ENCODE results near the gene SHISA9. TPM values are rescaled to one million over a fixed set of nuclear protein-coding genes. Genes with fewer than 3 reads are reported as not detected.

The SHISA9 gene
- total RNA-seq, 1 donor from 2014 or later = 3.0 TPM

DNA sequence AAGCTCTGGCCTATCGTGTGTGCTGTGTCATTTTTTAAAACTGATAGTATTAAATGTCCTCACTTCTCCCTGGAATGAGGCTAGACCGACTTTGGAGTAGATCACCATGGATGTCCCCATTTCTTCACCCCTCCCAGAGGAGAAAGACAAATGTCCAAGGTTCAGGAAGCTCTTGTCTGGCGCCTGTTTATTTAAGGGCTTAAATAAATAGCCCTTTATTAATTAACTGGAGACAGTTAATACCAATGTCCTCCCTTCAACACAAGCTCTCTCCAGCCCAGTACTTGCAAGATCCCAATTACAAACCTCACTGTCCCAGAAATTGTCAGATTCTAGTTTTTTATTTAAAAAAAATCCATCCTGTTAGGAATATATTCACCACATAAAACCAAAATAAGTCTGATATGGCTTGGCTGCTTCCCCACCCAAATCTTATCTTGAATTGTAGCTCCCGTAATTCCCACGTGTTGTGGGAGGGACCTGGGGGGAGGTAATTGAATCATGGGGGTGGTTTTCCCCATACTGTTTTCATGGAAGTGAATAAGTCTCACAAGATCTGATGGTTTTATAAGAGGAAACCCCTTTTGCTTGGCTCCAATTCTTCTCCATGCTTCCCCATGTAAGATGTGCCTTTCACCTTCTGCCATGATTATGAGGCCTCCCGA, 344.4 kb downstream of the SHISA9 start:
- no peaks in the 10 kb centered on the region for H3K9me3 Mint-ChIP-seq (ENCODE audit: low read depth)
- H3K36me3 Mint-ChIP-seq (ENCODE audit: insufficient read depth) = no peaks in the 10 kb centered on the region
- H3K27ac Mint-ChIP-seq = no peak overlapping the region
- no peaks in the 10 kb centered on the region for H3K27me3 Mint-ChIP-seq
- peaks cover 8% of the 10 kb centered on the region for H3K4me1 Mint-ChIP-seq (ENCODE audit: low read depth)
- DNase-seq (ENCODE audit: low spot score, unreplicated experiment) = no peak
- TF ChIP-seq CTCF (IDR thresholded peaks at IDR 0.05; ENCODE audit: unreplicated experiment) = no peak
- no peak overlapping the region for H3K4me3 Mint-ChIP-seq (ENCODE audit: low read depth)

DNA sequence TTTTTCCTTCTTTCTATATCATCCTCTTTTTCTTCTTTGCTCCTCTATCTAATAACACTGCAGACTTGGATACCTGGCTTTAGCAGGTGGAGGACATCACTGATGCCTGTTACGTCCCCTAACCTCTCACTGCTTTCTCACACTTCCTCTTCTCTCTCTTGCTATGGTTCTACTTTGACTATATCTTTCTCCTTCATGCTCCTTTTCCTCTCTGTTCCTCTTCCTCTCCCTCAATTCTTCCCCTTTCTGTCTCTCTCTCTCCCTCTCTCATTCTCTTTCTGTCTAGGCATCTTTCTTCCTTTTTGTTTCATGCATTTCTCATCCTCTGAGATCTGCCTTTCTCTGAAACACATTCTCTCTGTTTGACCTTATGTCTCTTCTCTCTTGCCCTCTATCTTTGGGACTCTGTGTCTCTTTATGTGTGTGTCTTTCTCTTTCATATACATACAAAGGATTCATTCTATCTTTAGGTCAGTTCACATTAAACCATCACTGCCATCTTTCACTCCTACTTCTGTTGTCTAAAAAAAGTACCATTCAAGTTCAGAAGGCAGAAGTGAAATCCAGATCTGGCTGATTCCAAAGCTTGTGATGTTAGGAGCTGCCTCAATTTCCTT, 353.7 kb downstream of the SHISA9 start:
- H3K4me3 Mint-ChIP-seq (ENCODE audit: low read depth) = no peak overlapping the region
- no peaks in the 10 kb centered on the region for H3K36me3 Mint-ChIP-seq (ENCODE audit: insufficient read depth)
- H3K4me1 Mint-ChIP-seq (ENCODE audit: low read depth) = no peaks in the 10 kb centered on the region
- H3K27me3 Mint-ChIP-seq = peaks cover 4% of the 10 kb centered on the region
- H3K27ac Mint-ChIP-seq = no peak overlapping the region
- no peaks in the 10 kb centered on the region for H3K9me3 Mint-ChIP-seq (ENCODE audit: low read depth)
- DNase-seq (ENCODE audit: low spot score, unreplicated experiment) = no peak
- no peak for TF ChIP-seq CTCF (IDR thresholded peaks at IDR 0.05; ENCODE audit: unreplicated experiment)

GRCh38 chr16:13262270-13263090, 361.1 kb downstream of the SHISA9 start:
- Mint-ChIP-seq H3K36me3 (ENCODE audit: insufficient read depth) (no peaks in the 10 kb centered on the region), H3K27ac (no peak overlapping the region), H3K27me3 (peaks cover 3% of the 10 kb centered on the region), H3K4me1 (ENCODE audit: low read depth) (peaks cover 6% of the 10 kb centered on the region), H3K9me3 (ENCODE audit: low read depth) (peaks cover 3% of the 10 kb centered on the region), H3K4me3 (ENCODE audit: low read depth) (no peak overlapping the region)
- no peak for TF ChIP-seq CTCF (IDR thresholded peaks at IDR 0.05; ENCODE audit: unreplicated experiment)
- no peak for DNase-seq (ENCODE audit: low spot score, unreplicated experiment)

- H3K36me3 Mint-ChIP-seq (ENCODE audit: insufficient read depth) = no peaks in the 10 kb centered on the region
These were observed 363.6 kb downstream of the SHISA9 start for GRCh38 chr16:13264749-13265552.

More at GRCh38 chr16:13264749-13265552, 363.6 kb downstream of the SHISA9 start:
- Mint-ChIP-seq H3K4me1 (ENCODE audit: low read depth) (peaks cover 13% of the 10 kb centered on the region), H3K27me3 (peaks cover 3% of the 10 kb centered on the region), H3K9me3 (ENCODE audit: low read depth) (peaks cover 3% of the 10 kb centered on the region), H3K27ac (no peak overlapping the region), H3K4me3 (ENCODE audit: low read depth) (no peak overlapping the region)
- TF ChIP-seq CTCF (IDR thresholded peaks at IDR 0.05; ENCODE audit: unreplicated experiment) = no peak
- DNase-seq (ENCODE audit: low spot score, unreplicated experiment) = no peak

Measured in progenitor cell of endocrine pancreas (in vitro differentiated cells).